Spleen (tissue), 7 donors: Measurements from ENCODE around the gene SLC29A3.

ENCODE experiments used
- POLR2A ChIP-seq, 3 donors: fragments of 450-650 bp; IDR thresholded peaks; one replicate each; pipeline ENCODE4 v1.5.1; 2017; ENCODE audit warnings: antibody characterized with exemption in 3 of 3, mild to moderate bottlenecking in 1 of 3
- POLR2AphosphoS5 ChIP-seq, 3 donors: sonication (generic); formaldehyde crosslinking; IDR thresholded peaks; one replicate each; pipeline ENCODE4 v1.5.1; 2017; ENCODE audit warnings: antibody characterized with exemption in 3 of 3
- TF ChIP-seq, protein P1 (sequence below), 11 experiments: fragments of 200-600 bp in 7 of 11; fragments of 450-650 bp in 4 of 11; sonication (generic) in 4 of 11; IDR thresholded peaks in 8 of 11; conservative IDR thresholded peaks in 3 of 11; 1 replicate in 7 of 11; 2 replicates in 4 of 11; pipeline versions ENCODE4 v1.4.0 to v1.8.0; 2016 to 2021; ENCODE audit warnings: antibody characterized with exemption in 11 of 11, inconsistent platforms in 4 of 11, mild to moderate bottlenecking in 1 of 11
- donor health status: DM: no; HTN: no; CAD: no; lungs with moderate emphysema.
- donor health status: DM: no; HTN: no; CAD: no.
- donor health status: DM: no; HTN: no; CAD: no.

DNA sequence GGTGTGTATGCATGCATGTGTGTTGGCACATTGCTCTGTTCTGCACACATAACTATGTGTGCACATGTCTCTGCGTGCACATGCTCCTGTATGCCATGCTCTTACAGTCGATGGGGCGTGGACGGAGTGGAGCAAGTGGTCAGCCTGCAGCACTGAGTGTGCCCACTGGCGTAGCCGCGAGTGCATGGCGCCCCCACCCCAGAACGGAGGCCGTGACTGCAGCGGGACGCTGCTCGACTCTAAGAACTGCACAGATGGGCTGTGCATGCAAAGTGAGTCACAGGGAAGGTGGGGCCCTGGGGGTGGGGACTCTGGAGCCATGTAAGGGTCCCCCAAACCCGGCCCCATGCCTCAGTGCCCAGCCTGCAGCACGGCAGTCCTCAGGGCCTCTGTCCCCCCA, 30.6 kb upstream of the SLC29A3 start:
- TF ChIP-seq, protein P1, sequence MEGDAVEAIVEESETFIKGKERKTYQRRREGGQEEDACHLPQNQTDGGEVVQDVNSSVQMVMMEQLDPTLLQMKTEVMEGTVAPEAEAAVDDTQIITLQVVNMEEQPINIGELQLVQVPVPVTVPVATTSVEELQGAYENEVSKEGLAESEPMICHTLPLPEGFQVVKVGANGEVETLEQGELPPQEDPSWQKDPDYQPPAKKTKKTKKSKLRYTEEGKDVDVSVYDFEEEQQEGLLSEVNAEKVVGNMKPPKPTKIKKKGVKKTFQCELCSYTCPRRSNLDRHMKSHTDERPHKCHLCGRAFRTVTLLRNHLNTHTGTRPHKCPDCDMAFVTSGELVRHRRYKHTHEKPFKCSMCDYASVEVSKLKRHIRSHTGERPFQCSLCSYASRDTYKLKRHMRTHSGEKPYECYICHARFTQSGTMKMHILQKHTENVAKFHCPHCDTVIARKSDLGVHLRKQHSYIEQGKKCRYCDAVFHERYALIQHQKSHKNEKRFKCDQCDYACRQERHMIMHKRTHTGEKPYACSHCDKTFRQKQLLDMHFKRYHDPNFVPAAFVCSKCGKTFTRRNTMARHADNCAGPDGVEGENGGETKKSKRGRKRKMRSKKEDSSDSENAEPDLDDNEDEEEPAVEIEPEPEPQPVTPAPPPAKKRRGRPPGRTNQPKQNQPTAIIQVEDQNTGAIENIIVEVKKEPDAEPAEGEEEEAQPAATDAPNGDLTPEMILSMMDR (IDR thresholded peaks at IDR 0.05 in 8 of 11, conservative IDR thresholded peaks at IDR 0.05 in 3 of 11), result no peak
- TF ChIP-seq POLR2A (IDR thresholded peaks at IDR 0.05) (no peak), POLR2AphosphoS5 (IDR thresholded peaks at IDR 0.05) (no peak)
